Fibroblast of lung (primary cell): ENCODE data around the gene ASPN. TPM values are rescaled to one million over a fixed set of nuclear protein-coding genes. Genes with fewer than 3 reads are reported as not detected.

Source experiments
- DNase-seq, 2 donors: peaks; one replicate each; pipeline versions ENCODE4 v3.0.0 to v3.0.0-alpha.2; 2010; ENCODE audit warnings: low read depth in 2 of 2
- H2AFZ ChIP-seq: 2 replicates; pipeline ENCODE4 v1.5.1; 2012; ENCODE audit warnings: low read length, control low read depth, inconsistent platforms
- H3K27ac ChIP-seq: 2 replicates; pipeline ENCODE4 v1.5.1; 2011; ENCODE audit warnings: low read length, control low read depth; ENCODE audit not compliant: insufficient read depth
- H3K27me3 ChIP-seq: 2 replicates; pipeline ENCODE4 v1.5.1; 2011; ENCODE audit warnings: mild to moderate bottlenecking, low read length; ENCODE audit not compliant: control insufficient read depth, insufficient read depth
- H3K36me3 ChIP-seq: 2 replicates; pipeline ENCODE4 v1.5.1; 2011; ENCODE audit warnings: low read length; ENCODE audit not compliant: control insufficient read depth, insufficient read depth
- H3K4me1 ChIP-seq: 2 replicates; pipeline ENCODE4 v1.5.1; 2011; ENCODE audit warnings: low read length; ENCODE audit not compliant: control insufficient read depth, insufficient read depth; ENCODE audit errors: extremely low read depth
- H3K4me2 ChIP-seq: 2 replicates; pipeline ENCODE4 v1.5.1; 2011; ENCODE audit warnings: low read length, control low read depth; ENCODE audit not compliant: insufficient read depth; ENCODE audit errors: extremely low read depth
- H3K4me3 ChIP-seq, 4 experiments: fragments of 200-600 bp in 1 of 4; sonication (generic) in 1 of 4; replicated peaks in 1 of 4; 2 replicates each; pipeline ENCODE4 v1.5.1; 2011 to 2016; ENCODE audit warnings: low read length in 4 of 4, low read depth in 3 of 4, mild to moderate bottlenecking in 3 of 4, control low read depth in 2 of 4, inconsistent platforms in 1 of 4, mixed read lengths in 1 of 4; ENCODE audit not compliant: insufficient read depth in 1 of 4; ENCODE audit errors: control extremely low read depth in 1 of 4
- H3K79me2 ChIP-seq: 2 replicates; pipeline ENCODE4 v1.5.1; 2012; ENCODE audit warnings: mild to moderate bottlenecking, low read length, inconsistent platforms; ENCODE audit not compliant: control insufficient read depth, insufficient read depth
- H3K9ac ChIP-seq: 2 replicates; pipeline ENCODE4 v1.5.1; 2011; ENCODE audit warnings: mild to moderate bottlenecking, low read length, control low read depth; ENCODE audit not compliant: insufficient read depth
- H3K9me3 ChIP-seq: 2 replicates; pipeline ENCODE4 v1.5.1; 2012; ENCODE audit warnings: low read depth, low read length; ENCODE audit not compliant: control insufficient read depth, insufficient read depth
- H4K20me1 ChIP-seq: 2 replicates; pipeline ENCODE4 v1.5.1; 2011; ENCODE audit warnings: low read length; ENCODE audit not compliant: control insufficient read depth, insufficient read depth; ENCODE audit errors: extremely low read depth
- EZH2 ChIP-seq: IDR thresholded peaks from 2 replicates; pipeline ENCODE4 v1.5.1; 2012; ENCODE audit warnings: low read length, control low read depth, mild to moderate bottlenecking; ENCODE audit errors: missing control alignments
- polyA plus RNA-seq, 2 donors: library from polyadenylated mRNA; depleted of rRNA in 1 of 2; stranded (reverse) in 1 of 2; unstranded in 1 of 2; fragments of >200 nt; gene quantifications; 2 replicates each; pipeline ENCODE4 v1.2.1, GENCODE V29; 2011 to 2012; ENCODE audit warnings: missing spikeins in 1 of 2
- total RNA-seq: library from RNA; depleted of rRNA; stranded (reverse); fragments of >200 nt; gene quantifications from 2 replicates; pipeline ENCODE4 v1.2.1, GENCODE V29; 2014
- TF ChIP-seq, protein P1 (sequence below), 2 donors: IDR thresholded peaks in 1 of 2; conservative IDR thresholded peaks in 1 of 2; 1 replicate in 1 of 2; 2 replicates in 1 of 2; pipeline ENCODE4 v1.5.1; 2011 to 2012; ENCODE audit warnings: low read length in 2 of 2, control low read depth in 1 of 2, inconsistent platforms in 1 of 2, low read depth in 1 of 2, mild to moderate bottlenecking in 1 of 2

Gene ASPN
- total and polyA plus RNA-seq, 2 donors (not counting 1 experiment from before 2014, with no cell fraction given) = 5.5 to 10.4 TPM

DNA sequence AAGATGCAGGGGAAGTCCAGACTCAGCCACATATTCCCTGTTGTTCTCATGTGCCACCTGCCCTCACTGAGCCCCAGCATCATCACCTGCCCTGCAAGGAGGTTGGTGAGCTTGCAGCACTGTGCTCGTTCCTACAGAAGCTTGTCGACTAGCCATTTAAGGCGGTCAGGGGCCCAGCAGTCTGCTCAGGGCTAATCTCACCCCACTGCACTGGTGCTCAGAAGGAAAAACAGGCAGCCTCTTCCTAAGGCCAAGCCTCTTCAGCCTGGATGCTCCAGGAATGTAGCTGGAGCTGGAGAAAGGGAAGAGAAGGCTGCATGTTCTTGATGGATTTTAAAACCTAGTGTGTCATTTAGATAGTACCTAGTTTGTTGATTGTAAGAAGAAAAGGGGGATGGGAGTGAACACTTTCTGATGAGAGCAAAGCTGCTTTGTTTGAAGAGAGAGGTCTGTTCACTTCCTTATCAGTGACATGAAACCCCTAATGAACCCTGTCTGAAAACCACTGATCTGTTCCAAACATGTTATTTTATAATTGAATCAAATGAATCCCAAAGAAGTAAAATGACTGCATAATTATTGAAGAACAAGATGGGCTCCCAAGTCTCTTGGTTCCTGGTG, 10.6 kb upstream of the ASPN start:
- Histone ChIP-seq H3K27ac (no peak overlapping the region), H3K79me2 (no peaks in the 10 kb centered on the region), H3K4me1 (peaks cover 3% of the 10 kb centered on the region), H2AFZ (no peak overlapping the region), H3K4me2 (no peak overlapping the region), H3K27me3 (no peaks in the 10 kb centered on the region), H3K36me3 (no peaks in the 10 kb centered on the region), H4K20me1 (no peaks in the 10 kb centered on the region), H3K9me3 (no peaks in the 10 kb centered on the region), H3K9ac (no peak overlapping the region), H3K4me3 (no peak overlapping the region)
- TF ChIP-seq, protein P1, sequence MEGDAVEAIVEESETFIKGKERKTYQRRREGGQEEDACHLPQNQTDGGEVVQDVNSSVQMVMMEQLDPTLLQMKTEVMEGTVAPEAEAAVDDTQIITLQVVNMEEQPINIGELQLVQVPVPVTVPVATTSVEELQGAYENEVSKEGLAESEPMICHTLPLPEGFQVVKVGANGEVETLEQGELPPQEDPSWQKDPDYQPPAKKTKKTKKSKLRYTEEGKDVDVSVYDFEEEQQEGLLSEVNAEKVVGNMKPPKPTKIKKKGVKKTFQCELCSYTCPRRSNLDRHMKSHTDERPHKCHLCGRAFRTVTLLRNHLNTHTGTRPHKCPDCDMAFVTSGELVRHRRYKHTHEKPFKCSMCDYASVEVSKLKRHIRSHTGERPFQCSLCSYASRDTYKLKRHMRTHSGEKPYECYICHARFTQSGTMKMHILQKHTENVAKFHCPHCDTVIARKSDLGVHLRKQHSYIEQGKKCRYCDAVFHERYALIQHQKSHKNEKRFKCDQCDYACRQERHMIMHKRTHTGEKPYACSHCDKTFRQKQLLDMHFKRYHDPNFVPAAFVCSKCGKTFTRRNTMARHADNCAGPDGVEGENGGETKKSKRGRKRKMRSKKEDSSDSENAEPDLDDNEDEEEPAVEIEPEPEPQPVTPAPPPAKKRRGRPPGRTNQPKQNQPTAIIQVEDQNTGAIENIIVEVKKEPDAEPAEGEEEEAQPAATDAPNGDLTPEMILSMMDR (conservative IDR thresholded peaks at IDR 0.05 in 1 of 2, IDR thresholded peaks at IDR 0.05 in 1 of 2; ENCODE audit: low read depth in 1 of 2, low read length in 2 of 2) = no peak
- TF ChIP-seq EZH2 = no peak
- DNase-seq = no peak

DNA sequence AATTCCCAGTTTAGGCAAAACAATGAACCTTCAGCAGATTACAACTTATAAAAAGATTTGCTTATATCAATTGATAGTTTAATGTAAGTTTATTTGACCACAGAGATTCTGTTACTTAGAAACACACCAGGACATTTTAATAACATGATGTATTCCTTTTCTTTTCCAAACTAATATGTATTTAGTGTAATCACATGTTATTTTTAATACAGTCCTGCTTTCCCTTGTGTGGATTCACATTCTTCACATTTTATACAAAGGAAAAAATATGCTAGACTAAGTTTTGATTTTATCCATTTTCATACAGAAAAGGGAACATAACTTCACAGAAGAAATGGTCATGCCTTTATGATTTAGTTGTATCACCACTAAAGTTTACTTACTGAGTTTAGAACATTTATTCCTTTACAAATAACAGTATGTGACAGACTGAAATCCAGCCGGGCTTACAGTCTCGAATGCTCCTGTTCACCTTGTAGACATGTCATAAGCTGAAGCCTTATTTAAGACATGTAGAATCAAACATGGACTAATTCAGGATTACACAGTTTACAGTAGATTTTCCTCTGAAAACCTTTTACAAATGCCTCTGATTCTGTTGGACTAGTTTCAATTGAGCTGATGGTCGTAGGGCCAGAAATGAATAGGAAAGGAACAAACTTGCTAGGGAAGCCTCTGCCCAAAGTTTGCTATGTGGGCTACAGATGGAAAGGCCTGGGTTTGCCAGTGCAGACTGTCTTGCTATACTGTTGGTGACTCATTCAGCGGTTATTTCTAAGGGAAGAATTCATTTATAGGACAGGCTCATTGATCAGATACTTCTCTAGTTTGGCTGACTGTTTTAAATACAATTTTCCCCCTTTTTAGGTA, 6.6 kb upstream of the ASPN start:
- Histone ChIP-seq H4K20me1 (no peaks in the 10 kb centered on the region), H2AFZ (no peak overlapping the region), H3K27ac (no peak overlapping the region), H3K9ac (no peak overlapping the region), H3K4me3 (no peak overlapping the region), H3K4me1 (peaks cover 7% of the 10 kb centered on the region), H3K79me2 (no peaks in the 10 kb centered on the region), H3K9me3 (no peaks in the 10 kb centered on the region), H3K4me2 (peak overlapping the region; percentile 11), H3K27me3 (no peaks in the 10 kb centered on the region), H3K36me3 (no peaks in the 10 kb centered on the region)
- DNase-seq = peak; percentile 48 to 80
- TF ChIP-seq EZH2 = no peak
- TF ChIP-seq, protein P1 (conservative IDR thresholded peaks at IDR 0.05 in 1 of 2, IDR thresholded peaks at IDR 0.05 in 1 of 2; ENCODE audit: low read depth in 1 of 2, low read length in 2 of 2) = no peak

DNA sequence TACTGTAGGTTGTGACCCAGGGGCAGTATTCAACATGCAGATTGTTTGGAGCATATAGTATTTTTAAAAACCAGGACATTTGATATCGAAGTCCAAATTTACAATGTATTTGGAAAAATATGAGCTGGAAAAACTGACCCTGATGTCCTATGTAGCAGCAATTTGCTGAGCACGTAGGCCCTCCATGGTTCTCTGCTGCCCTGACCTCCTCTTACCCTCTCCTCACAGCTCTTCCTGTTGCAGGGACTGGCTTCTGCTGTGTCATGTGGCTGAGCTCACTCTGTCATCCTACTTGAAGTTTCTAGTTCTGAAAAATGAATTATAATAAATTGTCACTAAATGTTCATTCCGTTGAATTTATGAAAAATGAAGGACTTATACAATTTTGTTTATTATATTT, 4.1 kb upstream of the ASPN start:
- no peaks in the 10 kb centered on the region for H3K27me3 ChIP-seq
- H3K79me2 ChIP-seq = no peaks in the 10 kb centered on the region
- H3K9ac ChIP-seq = no peak overlapping the region
- no peak overlapping the region for H3K4me2 ChIP-seq
- no peak overlapping the region for H2AFZ ChIP-seq
- no peak overlapping the region for H3K4me3 ChIP-seq
- no peaks in the 10 kb centered on the region for H4K20me1 ChIP-seq
- no peak overlapping the region for H3K27ac ChIP-seq
- TF ChIP-seq EZH2 = no peak
- no peak for DNase-seq
- H3K36me3 ChIP-seq = no peaks in the 10 kb centered on the region
- peaks cover 13% of the 10 kb centered on the region for H3K4me1 ChIP-seq
- no peaks in the 10 kb centered on the region for H3K9me3 ChIP-seq
